HepG2 (cell line): ENCODE results near the gene TSLP. TPM values are rescaled to one million over a fixed set of nuclear protein-coding genes. Genes with fewer than 3 reads are reported as not detected.

Experiments used
- BORCS8-MEF2B ChIP-seq: sonication (generic); formaldehyde crosslinking; IDR thresholded peaks from 2 replicates; pipeline ENCODE4 v1.8.0; 2022; ENCODE audit warnings: mild to moderate bottlenecking, missing genetic modification reagents
- FIP1L1 ChIP-seq: fragments of 200-400 bp; formaldehyde crosslinking; IDR thresholded peaks from 2 replicates; pipeline ENCODE4 v1.6.1; 2018; ENCODE audit warnings: low read depth, mild to moderate bottlenecking, low read length, moderate library complexity, borderline replicate concordance; ENCODE audit not compliant: insufficient read depth
- FLYWCH1 ChIP-seq: sonication (generic); formaldehyde crosslinking; IDR thresholded peaks from 2 replicates; pipeline ENCODE4 v1.8.1; 2023; ENCODE audit warnings: mild to moderate bottlenecking, missing genetic modification reagents
- FOXC1 ChIP-seq: sonication (generic); formaldehyde crosslinking; IDR thresholded peaks from 2 replicates; pipeline ENCODE4 v1.8.0; 2022; ENCODE audit warnings: mild to moderate bottlenecking, missing genetic modification reagents, borderline replicate concordance
- MATR3 ChIP-seq: sonication (generic); formaldehyde crosslinking; IDR thresholded peaks from 2 replicates; pipeline ENCODE4 v1.4.0; 2020; ENCODE audit warnings: missing genetic modification reagents
- PHF8 ChIP-seq: sonication (generic); formaldehyde crosslinking; IDR thresholded peaks from 2 replicates; pipeline ENCODE4 v1.5.0; 2020; ENCODE audit warnings: missing genetic modification reagents
- RORA ChIP-seq: sonication (generic); formaldehyde crosslinking; IDR thresholded peaks from 2 replicates; pipeline ENCODE4 v1.5.0; 2020; ENCODE audit warnings: mild to moderate bottlenecking, missing genetic modification reagents, moderate library complexity
- SOX5 ChIP-seq: IDR thresholded peaks from 2 replicates; pipeline ENCODE4 v1.6.1; 2016; ENCODE audit warnings: borderline replicate concordance
- XBP1 ChIP-seq: sonication (generic); formaldehyde crosslinking; IDR thresholded peaks from 2 replicates; pipeline ENCODE4 v1.5.0; 2020; ENCODE audit warnings: missing genetic modification reagents
- ZFYVE20 ChIP-seq: sonication (generic); formaldehyde crosslinking; IDR thresholded peaks from 2 replicates; pipeline ENCODE4 v1.8.0; 2023; ENCODE audit warnings: low read depth, mild to moderate bottlenecking, moderate library complexity, missing genetic modification reagents, borderline replicate concordance
- ZNF34 ChIP-seq: sonication (generic); formaldehyde crosslinking; IDR thresholded peaks from 2 replicates; pipeline ENCODE4 v1.4.0; 2020; ENCODE audit warnings: mild to moderate bottlenecking, missing genetic modification reagents, borderline replicate concordance
- ZNF720 ChIP-seq: sonication (generic); formaldehyde crosslinking; IDR thresholded peaks from 2 replicates; pipeline ENCODE4 v1.4.0; 2020; ENCODE audit warnings: missing genetic modification reagents
- ZSCAN9 ChIP-seq: IDR thresholded peaks from 2 replicates; pipeline ENCODE4 v1.6.1; 2016; ENCODE audit warnings: borderline replicate concordance
- polyA plus RNA-seq, 8 experiments: library from polyadenylated mRNA; depleted of rRNA in 3 of 8; stranded (reverse) in 7 of 8; unstranded in 1 of 8; fragments of >200 nt; fragmentation: Illumina TruSeq in 4 of 8; extraction: Trizol in 4 of 8; gene quantifications; 2 replicates each; pipeline versions ENCODE4 v1.2.1 to v1.2.3, GENCODE V29; 2011 to 2016; ENCODE audit warnings: low read depth in 4 of 8, missing spikeins in 1 of 8, mixed read lengths in 1 of 8; ENCODE audit not compliant: insufficient read depth in 1 of 8
- total RNA-seq, 5 experiments: library from RNA; depleted of rRNA; stranded (reverse); fragments of >200 nt; fragmentation: Illumina TruSeq; extraction: Trizol; gene quantifications; 2 replicates each; pipeline ENCODE4 v1.2.3, GENCODE V29; 2016; ENCODE audit warnings: low read depth in 1 of 5
- TF ChIP-seq, protein P1 (sequence below): sonication (generic); formaldehyde crosslinking; IDR thresholded peaks from 2 replicates; pipeline ENCODE4 v1.4.0; 2020; ENCODE audit warnings: low read depth, missing genetic modification reagents
- TF ChIP-seq, protein P2 (sequence below): sonication (generic); formaldehyde crosslinking; IDR thresholded peaks from 2 replicates; pipeline ENCODE4 v1.5.1; 2020; ENCODE audit warnings: missing genetic modification reagents, mild to moderate bottlenecking, borderline replicate concordance
- TF ChIP-seq, protein P3 (sequence below): sonication (generic); formaldehyde crosslinking; conservative IDR thresholded peaks from 2 replicates; pipeline ENCODE4 v1.4.0; 2020; ENCODE audit warnings: missing genetic modification reagents
- TF ChIP-seq, protein P4 (sequence below): sonication (generic); formaldehyde crosslinking; IDR thresholded peaks from 2 replicates; pipeline ENCODE4 v1.4.0; 2020; ENCODE audit warnings: missing genetic modification reagents
- TF ChIP-seq, protein P5 (sequence below): sonication (generic); formaldehyde crosslinking; IDR thresholded peaks from 2 replicates; pipeline ENCODE4 v1.5.1; 2020; ENCODE audit warnings: mild to moderate bottlenecking, missing genetic modification reagents, borderline replicate concordance

TSLP gene
- total and polyA plus RNA-seq, 2 of the 13 experiments (the other 11 are each of a cell fraction or from before 2014, with no cell fraction given) = not detected

DNA sequence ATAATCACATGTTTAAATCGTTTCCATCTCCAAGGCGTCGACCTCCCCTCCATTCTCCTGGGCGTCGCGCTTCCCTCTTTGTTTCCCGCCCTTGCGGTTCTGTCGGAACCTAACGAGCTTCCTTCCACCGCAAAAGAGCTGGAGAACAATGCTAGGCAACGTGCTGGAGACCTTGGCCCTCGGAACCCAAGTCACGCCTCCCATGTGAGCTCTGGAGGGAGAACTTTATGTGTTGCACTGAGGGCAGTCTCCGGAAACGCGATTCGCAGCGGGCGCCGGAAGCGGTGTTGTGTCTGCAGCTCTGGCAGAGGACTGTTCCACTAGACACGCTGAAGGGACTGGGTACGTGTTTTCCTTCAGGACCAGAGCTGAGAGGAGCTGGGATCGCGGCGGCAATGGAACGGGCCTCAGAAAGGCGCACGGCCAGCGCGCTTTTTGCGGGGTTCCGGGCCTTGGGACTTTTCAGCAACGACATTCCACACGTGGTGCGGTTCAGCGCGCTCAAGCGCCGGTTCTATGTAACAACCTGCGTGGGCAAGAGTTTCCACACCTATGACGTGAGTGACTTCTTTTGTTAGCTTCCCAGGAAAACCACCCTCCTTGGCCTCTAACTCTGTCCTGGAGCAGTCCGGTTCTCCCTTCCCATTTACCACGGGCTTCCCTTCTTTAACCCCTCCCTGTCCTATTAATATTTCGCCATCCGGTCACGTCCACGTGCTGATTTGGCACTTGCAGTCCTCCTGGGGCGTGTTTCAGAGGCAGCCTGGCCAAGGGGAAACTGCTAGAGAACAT is 20.7 kb downstream of the TSLP start, which contains the start of gene WDR36 (continued):
- TF ChIP-seq, protein P1, sequence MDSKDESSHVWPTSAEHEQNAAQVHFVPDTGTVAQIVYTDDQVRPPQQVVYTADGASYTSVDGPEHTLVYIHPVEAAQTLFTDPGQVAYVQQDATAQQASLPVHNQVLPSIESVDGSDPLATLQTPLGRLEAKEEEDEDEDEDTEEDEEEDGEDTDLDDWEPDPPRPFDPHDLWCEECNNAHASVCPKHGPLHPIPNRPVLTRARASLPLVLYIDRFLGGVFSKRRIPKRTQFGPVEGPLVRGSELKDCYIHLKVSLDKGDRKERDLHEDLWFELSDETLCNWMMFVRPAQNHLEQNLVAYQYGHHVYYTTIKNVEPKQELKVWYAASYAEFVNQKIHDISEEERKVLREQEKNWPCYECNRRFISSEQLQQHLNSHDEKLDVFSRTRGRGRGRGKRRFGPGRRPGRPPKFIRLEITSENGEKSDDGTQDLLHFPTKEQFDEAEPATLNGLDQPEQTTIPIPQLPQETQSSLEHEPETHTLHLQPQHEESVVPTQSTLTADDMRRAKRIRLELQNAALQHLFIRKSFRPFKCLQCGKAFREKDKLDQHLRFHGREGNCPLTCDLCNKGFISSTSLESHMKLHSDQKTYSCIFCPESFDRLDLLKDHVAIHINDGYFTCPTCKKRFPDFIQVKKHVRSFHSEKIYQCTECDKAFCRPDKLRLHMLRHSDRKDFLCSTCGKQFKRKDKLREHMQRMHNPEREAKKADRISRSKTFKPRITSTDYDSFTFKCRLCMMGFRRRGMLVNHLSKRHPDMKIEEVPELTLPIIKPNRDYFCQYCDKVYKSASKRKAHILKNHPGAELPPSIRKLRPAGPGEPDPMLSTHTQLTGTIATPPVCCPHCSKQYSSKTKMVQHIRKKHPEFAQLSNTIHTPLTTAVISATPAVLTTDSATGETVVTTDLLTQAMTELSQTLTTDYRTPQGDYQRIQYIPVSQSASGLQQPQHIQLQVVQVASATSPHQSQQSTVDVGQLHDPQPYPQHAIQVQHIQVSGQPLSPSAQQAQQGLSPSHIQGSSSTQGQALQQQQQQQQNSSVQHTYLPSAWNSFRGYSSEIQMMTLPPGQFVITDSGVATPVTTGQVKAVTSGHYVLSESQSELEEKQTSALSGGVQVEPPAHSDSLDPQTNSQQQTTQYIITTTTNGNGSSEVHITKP (CRISPR knock-in tag) = peak; percentile 98
- TF ChIP-seq MATR3 (CRISPR knock-in tag) (no peak), PHF8 (CRISPR knock-in tag) (peak; percentile 92), ZNF720 (CRISPR knock-in tag) (peak; percentile 91; the same call in 1 of the 2 replicates), ZNF34 (CRISPR knock-in tag) (peak; percentile 79; the same call in 1 of the 2 replicates), ZFYVE20 (CRISPR knock-in tag) (peak; percentile 62; the same call in 1 of the 2 replicates), BORCS8-MEF2B (CRISPR knock-in tag) (peak; percentile 99), SOX5 (peak; percentile 95), ZSCAN9 (CRISPR knock-in tag) (peak; percentile 95), XBP1 (CRISPR knock-in tag) (peak; percentile 56), RORA (CRISPR knock-in tag) (no peak), FIP1L1 (peak; percentile 87; the same call in 1 of the 2 replicates), FOXC1 (CRISPR knock-in tag) (peak; percentile 76; the same call in 1 of the 2 replicates), FLYWCH1 (peak; percentile 81; the same call in 1 of the 2 replicates)
- TF ChIP-seq, protein P2, sequence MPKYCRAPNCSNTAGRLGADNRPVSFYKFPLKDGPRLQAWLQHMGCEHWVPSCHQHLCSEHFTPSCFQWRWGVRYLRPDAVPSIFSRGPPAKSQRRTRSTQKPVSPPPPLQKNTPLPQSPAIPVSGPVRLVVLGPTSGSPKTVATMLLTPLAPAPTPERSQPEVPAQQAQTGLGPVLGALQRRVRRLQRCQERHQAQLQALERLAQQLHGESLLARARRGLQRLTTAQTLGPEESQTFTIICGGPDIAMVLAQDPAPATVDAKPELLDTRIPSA (CRISPR knock-in tag) = no peak
- TF ChIP-seq, protein P3, sequence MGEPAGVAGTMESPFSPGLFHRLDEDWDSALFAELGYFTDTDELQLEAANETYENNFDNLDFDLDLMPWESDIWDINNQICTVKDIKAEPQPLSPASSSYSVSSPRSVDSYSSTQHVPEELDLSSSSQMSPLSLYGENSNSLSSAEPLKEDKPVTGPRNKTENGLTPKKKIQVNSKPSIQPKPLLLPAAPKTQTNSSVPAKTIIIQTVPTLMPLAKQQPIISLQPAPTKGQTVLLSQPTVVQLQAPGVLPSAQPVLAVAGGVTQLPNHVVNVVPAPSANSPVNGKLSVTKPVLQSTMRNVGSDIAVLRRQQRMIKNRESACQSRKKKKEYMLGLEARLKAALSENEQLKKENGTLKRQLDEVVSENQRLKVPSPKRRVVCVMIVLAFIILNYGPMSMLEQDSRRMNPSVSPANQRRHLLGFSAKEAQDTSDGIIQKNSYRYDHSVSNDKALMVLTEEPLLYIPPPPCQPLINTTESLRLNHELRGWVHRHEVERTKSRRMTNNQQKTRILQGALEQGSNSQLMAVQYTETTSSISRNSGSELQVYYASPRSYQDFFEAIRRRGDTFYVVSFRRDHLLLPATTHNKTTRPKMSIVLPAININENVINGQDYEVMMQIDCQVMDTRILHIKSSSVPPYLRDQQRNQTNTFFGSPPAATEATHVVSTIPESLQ = no peak
- TF ChIP-seq, protein P4, sequence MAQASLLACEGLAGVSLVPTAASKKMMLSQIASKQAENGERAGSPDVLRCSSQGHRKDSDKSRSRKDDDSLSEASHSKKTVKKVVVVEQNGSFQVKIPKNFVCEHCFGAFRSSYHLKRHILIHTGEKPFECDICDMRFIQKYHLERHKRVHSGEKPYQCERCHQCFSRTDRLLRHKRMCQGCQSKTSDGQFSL (CRISPR knock-in tag) = peak; percentile 41; the same call in 1 of the 2 replicates
- TF ChIP-seq, protein P5, sequence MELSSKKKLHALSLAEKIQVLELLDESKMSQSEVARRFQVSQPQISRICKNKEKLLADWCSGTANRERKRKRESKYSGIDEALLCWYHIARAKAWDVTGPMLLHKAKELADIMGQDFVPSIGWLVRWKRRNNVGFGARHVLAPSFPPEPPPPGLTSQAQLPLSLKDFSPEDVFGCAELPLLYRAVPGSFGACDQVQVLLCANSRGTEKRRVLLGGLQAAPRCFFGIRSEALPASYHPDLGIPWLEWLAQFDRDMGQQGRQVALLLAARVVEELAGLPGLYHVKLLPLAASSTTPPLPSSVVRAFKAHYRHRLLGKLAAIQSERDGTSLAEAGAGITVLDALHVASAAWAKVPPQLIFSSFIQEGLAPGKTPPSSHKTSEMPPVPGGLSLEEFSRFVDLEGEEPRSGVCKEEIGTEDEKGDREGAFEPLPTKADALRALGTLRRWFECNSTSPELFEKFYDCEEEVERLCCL (CRISPR knock-in tag) = peak; percentile 97
